Right forelimb (tissue), 1 donor: Measurements from ENCODE around the gene CARMIL3.
"Not testable (repeated sequence)": the region's sequence is repeated elsewhere in the genome, so short reads cannot be mapped to it uniquely, and the experiment has no call there.

Source experiments
- DNase-seq: peaks from one replicate; pipeline ENCODE4 v3.0.0-alpha.2; 2018

CARMIL3 gene

GRCh38 chr14:24051789-24052655 is at the start of gene CARMIL3:
Gene CARMIL3 (plus strand): TSS chr14:24052009. CDS start chr14:24052154, 145 bp downstream.
- DNase-seq = peak; percentile 77

- DNase-seq = not testable (repeated sequence)
These were observed 45.4 kb upstream of the CARMIL3 start for GRCh38 chr14:24006471-24006816.

- peak; percentile 73 for DNase-seq
These were observed 44.8 kb upstream of the CARMIL3 start for GRCh38 chr14:24006817-24007652.

GRCh38 chr14:24011051-24011450 is 40.8 kb upstream of the CARMIL3 start:
- no peak for DNase-seq

- not testable (repeated sequence) for DNase-seq
These were observed 39.0 kb upstream of the CARMIL3 start for GRCh38 chr14:24012726-24013273.

- peak; percentile 58 for DNase-seq
These were observed 37.9 kb upstream of the CARMIL3 start for GRCh38 chr14:24013654-24014514.

GRCh38 chr14:24015745-24016144 is 36.1 kb upstream of the CARMIL3 start:
- DNase-seq = not testable (repeated sequence)

GRCh38 chr14:24018978-24019377 is 32.8 kb upstream of the CARMIL3 start:
- not testable (repeated sequence) for DNase-seq

GRCh38 chr14:24019944-24020343 is 31.9 kb upstream of the CARMIL3 start:
- not testable (repeated sequence) for DNase-seq

- not testable (repeated sequence) for DNase-seq
These were observed 31.3 kb upstream of the CARMIL3 start for GRCh38 chr14:24020520-24020919.

- DNase-seq = not testable (repeated sequence)
These were observed 26.8 kb upstream of the CARMIL3 start for GRCh38 chr14:24024939-24025418.

GRCh38 chr14:24029687-24030086 is 22.1 kb upstream of the CARMIL3 start:
- not testable (repeated sequence) for DNase-seq

GRCh38 chr14:24031331-24031730 is 20.5 kb upstream of the CARMIL3 start:
- not testable (repeated sequence) for DNase-seq

- DNase-seq = no peak
These were observed 18.9 kb upstream of the CARMIL3 start for GRCh38 chr14:24032727-24033418.

- DNase-seq = not testable (repeated sequence)
These were observed 16.0 kb upstream of the CARMIL3 start for GRCh38 chr14:24035769-24036168.

GRCh38 chr14:24036169-24036962 is 15.4 kb upstream of the CARMIL3 start:
- peak; percentile 87 for DNase-seq

- not testable (repeated sequence) for DNase-seq
These were observed 14.7 kb upstream of the CARMIL3 start for GRCh38 chr14:24036963-24037657.

GRCh38 chr14:24037658-24038037 is 14.2 kb upstream of the CARMIL3 start:
- no peak for DNase-seq

- no peak for DNase-seq
These were observed 13.1 kb upstream of the CARMIL3 start for GRCh38 chr14:24038686-24039085.

GRCh38 chr14:24040692-24041091 is 11.1 kb upstream of the CARMIL3 start:
- no peak for DNase-seq
